Measurements from ENCODE around the gene TM9SF2.
A peak's percentile ranks its signal among the peaks of the same experiment; 100 is the strongest.

The TM9SF2 gene

GRCh38 chr13:99496184-99497142, 4.8 kb upstream of the TM9SF2 start:
- no peak for DNase-seq

- DNase-seq: peak; percentile 98
Measured at GRCh38 chr13:99498171-99499161, 2.8 kb upstream of the TM9SF2 start.

- no peak for DNase-seq
Measured at GRCh38 chr13:99500839-99501183, 461 bp upstream of the TM9SF2 start.

- DNase-seq: no peak
Measured at GRCh38 chr13:99501848-99502301, 603 bp downstream of the TM9SF2 start.

- no peak for DNase-seq
Measured at GRCh38 chr13:99505814-99506269, 4.6 kb downstream of the TM9SF2 start.

GRCh38 chr13:99506634-99507033, 5.4 kb downstream of the TM9SF2 start:
- DNase-seq: no peak

GRCh38 chr13:99507054-99507453, 5.8 kb downstream of the TM9SF2 start:
- DNase-seq: no peak

GRCh38 chr13:99507551-99507950, 6.3 kb downstream of the TM9SF2 start:
- DNase-seq: no peak

GRCh38 chr13:99507986-99508385, 6.7 kb downstream of the TM9SF2 start:
- no peak for DNase-seq

- DNase-seq: no peak
Measured at GRCh38 chr13:99509479-99509878, 8.2 kb downstream of the TM9SF2 start.

- no peak for DNase-seq
Measured at GRCh38 chr13:99514801-99515200, 13.5 kb downstream of the TM9SF2 start.

GRCh38 chr13:99516153-99516929, 15.1 kb downstream of the TM9SF2 start:
- DNase-seq: no peak

GRCh38 chr13:99517577-99517976, 16.3 kb downstream of the TM9SF2 start:
- no peak for DNase-seq

GRCh38 chr13:99517984-99518383, 16.7 kb downstream of the TM9SF2 start:
- DNase-seq: no peak

- no peak for DNase-seq
Measured at GRCh38 chr13:99522298-99522697, 21.0 kb downstream of the TM9SF2 start.

- no peak for DNase-seq
Measured at GRCh38 chr13:99523838-99524237, 22.6 kb downstream of the TM9SF2 start.

GRCh38 chr13:99525967-99526366, 24.7 kb downstream of the TM9SF2 start:
- DNase-seq: no peak

GRCh38 chr13:99526549-99526948, 25.3 kb downstream of the TM9SF2 start:
- DNase-seq: no peak

GRCh38 chr13:99527301-99527700, 26.0 kb downstream of the TM9SF2 start:
- no peak for DNase-seq

GRCh38 chr13:99528547-99528946, 27.3 kb downstream of the TM9SF2 start:
- DNase-seq: no peak

- DNase-seq: no peak
Measured at GRCh38 chr13:99536023-99536422, 34.8 kb downstream of the TM9SF2 start.

GRCh38 chr13:99540530-99540929, 39.3 kb downstream of the TM9SF2 start:
- DNase-seq: no peak
